RWPE1 (cell line): ENCODE results near the gene NDUFAF4.

Experiments
- CTCF ChIA-PET: fragments of 350-600 bp; sonication (Branson Sonifier 250); formaldehyde crosslinking; extraction: SDS; loops from one replicate; lab custom pipeline; 2021; lab: Yijun Ruan, JAX
- POLR2A ChIA-PET: fragments of 400-600 bp; formaldehyde crosslinking; extraction: SDS; loops from one replicate; lab custom pipeline; 2020; ENCODE audit warnings: antibody characterized with exemption; ENCODE audit not compliant: low non-redundant PET; lab: Yijun Ruan, JAX
- DNase-seq: peaks from one replicate; pipeline ENCODE4 v3.0.0; 2012; ENCODE audit warnings: low spot score
- H3K27ac ChIP-seq: fragments of 450-650 bp; 2 replicates; pipeline ENCODE4 v1.5.1; 2017
- TF ChIP-seq, protein P1 (sequence below): fragments of 450-650 bp; conservative IDR thresholded peaks from 2 replicates; pipeline ENCODE4 v1.5.1; 2017; ENCODE audit warnings: low read depth, mild to moderate bottlenecking

Gene NDUFAF4

DNA sequence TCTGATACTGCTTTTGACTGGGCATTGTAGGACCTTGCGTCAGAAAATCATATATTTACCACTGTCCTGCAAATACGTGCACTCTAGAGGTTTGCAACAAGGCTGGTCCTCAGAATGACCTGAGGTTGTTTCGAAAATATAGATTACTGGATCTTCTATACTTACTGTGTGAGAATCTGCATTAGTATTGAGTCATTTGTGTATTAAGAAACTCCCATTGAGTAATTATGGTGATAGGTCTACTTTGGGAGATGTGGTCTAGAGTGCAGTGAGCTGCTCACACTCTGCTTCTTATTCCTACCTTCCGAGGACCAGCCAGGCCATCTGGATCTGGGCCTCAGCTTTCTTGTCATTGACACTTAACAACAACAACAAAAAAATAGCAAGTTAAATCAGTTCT, 36.4 kb upstream of the NDUFAF4 start:
- TF ChIP-seq, protein P1, sequence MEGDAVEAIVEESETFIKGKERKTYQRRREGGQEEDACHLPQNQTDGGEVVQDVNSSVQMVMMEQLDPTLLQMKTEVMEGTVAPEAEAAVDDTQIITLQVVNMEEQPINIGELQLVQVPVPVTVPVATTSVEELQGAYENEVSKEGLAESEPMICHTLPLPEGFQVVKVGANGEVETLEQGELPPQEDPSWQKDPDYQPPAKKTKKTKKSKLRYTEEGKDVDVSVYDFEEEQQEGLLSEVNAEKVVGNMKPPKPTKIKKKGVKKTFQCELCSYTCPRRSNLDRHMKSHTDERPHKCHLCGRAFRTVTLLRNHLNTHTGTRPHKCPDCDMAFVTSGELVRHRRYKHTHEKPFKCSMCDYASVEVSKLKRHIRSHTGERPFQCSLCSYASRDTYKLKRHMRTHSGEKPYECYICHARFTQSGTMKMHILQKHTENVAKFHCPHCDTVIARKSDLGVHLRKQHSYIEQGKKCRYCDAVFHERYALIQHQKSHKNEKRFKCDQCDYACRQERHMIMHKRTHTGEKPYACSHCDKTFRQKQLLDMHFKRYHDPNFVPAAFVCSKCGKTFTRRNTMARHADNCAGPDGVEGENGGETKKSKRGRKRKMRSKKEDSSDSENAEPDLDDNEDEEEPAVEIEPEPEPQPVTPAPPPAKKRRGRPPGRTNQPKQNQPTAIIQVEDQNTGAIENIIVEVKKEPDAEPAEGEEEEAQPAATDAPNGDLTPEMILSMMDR = no peak
- H3K27ac ChIP-seq = no peak overlapping the region
- no peak for DNase-seq
- ChIA-PET CTCF (no interaction called here), POLR2A (no interaction called here)

DNA sequence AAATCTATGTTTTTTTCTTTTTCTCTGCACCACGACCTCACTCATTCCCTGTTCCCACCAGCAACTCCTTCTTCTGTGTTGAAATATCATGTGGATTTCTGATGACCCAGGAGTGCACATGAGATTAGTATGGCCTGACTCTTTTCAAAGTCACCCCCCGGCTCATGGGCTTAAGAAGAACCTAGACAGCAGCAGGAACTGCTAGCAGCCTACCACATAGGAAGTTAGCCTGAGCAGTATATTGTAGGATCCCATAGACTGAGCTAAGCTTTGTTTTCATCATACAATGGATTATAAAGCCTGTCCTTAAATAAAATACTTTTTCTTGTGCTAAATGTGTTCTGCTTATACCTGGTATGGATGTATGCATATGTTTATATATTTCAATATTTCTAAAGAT, 33.5 kb upstream of the NDUFAF4 start:
- DNase-seq = no peak
- ChIA-PET POLR2A (no interaction called here), CTCF (no interaction called here)
- TF ChIP-seq, protein P1 = no peak
- H3K27ac ChIP-seq = no peak overlapping the region

DNA sequence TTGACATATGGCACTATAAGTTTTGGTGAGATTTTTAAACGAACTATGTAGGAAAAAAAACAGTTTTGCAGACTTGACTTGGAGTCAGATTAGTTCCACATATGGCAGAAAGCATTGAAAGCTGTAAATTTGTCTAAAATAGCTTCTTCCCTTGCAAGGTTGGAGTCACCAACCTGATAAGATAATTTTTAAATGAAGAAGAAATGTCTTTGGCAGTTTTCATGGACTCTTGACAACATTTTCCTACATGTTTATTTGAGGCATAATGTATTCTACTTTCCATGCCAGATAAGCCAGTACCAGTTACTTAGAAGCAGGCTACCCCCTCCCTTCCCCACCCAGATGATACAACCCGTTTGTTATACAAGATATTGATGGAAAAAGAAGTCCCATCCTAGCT, 32.0 kb upstream of the NDUFAF4 start:
- ChIA-PET POLR2A (no interaction called here), CTCF (interaction anchor here (0.6 to 1.0 kb wide), 2 partner anchors 32 to 71 kb away, joined by 5 read pairs; no protein-coding TSS in a partner anchor)
- no peak for DNase-seq
- TF ChIP-seq, protein P1 = no peak
- H3K27ac ChIP-seq = no peak overlapping the region

DNA sequence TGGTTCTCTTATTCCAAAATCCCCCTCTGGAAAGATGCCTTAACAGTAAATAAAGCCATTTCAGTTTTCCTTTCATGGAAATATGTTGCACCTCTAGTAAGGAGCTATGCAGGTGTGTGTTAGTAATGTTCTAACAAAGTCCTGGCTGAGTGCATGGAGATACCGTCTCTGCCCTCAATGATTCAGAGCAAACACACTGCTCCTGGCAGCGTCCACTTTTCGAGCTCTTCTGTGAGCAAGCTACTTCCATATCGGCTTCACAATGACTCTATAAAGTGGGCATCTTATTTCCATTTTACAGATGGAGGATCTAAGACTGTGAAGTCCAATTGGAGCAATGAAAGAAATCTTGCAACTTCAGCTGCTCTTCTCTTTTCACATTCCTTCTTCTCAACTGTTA, 30.0 kb upstream of the NDUFAF4 start:
- TF ChIP-seq, protein P1 = no peak
- DNase-seq = no peak
- H3K27ac ChIP-seq = no peak overlapping the region
- ChIA-PET CTCF (no interaction called here), POLR2A (no interaction called here)

DNA sequence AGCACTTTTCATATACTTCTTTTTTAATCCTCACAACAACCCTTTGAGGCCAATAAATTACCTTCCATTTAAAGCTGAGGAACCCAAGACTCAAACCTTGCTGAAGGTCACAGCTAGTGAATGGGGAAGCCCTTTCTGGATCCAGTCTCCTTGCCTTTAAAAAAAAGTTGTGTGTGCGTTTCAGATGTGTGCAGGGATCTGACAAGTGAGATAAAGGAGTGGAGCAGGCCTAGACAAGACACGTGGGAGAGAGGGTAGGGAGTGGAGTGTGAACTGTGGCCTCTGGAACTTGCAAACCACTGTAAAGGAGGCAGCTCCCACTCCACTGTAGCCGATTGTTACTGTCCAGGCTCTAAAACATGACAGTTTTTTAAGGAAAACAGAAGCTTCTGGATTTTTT, 28.7 kb upstream of the NDUFAF4 start:
- ChIA-PET POLR2A (no interaction called here), CTCF (interaction anchor here (0.8 kb wide), 1 partner anchor 28 kb away, joined by 4 read pairs; no protein-coding TSS in a partner anchor)
- no peak overlapping the region for H3K27ac ChIP-seq
- DNase-seq = no peak
- TF ChIP-seq, protein P1 = no peak

DNA sequence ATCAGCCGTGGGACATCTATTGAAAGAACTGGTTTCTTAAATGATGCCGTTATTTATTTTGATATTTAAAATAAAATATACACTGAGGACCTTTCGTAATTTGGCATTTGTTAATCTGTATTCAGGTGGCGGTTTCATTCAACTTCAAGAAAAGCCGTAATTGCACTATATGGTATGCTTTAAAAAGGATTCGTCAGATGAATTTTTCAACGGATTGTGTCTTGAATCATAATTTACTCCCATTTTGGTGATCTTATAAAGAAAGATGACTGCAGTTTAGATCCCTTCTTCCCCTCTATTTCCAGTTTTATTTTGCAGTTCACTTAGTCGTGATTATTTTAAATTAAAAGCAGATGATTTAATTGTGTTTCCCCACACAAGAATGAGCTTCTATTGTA, 27.6 kb upstream of the NDUFAF4 start:
- DNase-seq = no peak
- CTCF ChIA-PET = interaction anchor here (0.7 kb wide), 1 partner anchor 312 kb away, joined by 3 read pairs; no protein-coding TSS in a partner anchor
- TF ChIP-seq, protein P1 = no peak
- H3K27ac ChIP-seq = no peak overlapping the region
- POLR2A ChIA-PET = no interaction called here
